Activated CD4-positive, alpha-beta T cell treated with anti-CD3 and anti-CD28 coated beads, Interleukin-2, amount 50 U/mL, for 4 hours (primary cell): ENCODE measurements around the gene MYLK2.
"Not testable (repeated sequence)": the region's sequence is repeated elsewhere in the genome, so short reads cannot be mapped to it uniquely, and the experiment has no call there.

Source experiments
- DNase-seq, 2 experiments: peaks; one replicate each; pipeline ENCODE4 v3.0.0-alpha.2; 2020

MYLK2 gene

GRCh38 chr20:31819083-31819784 lies at the start of gene MYLK2:
Gene MYLK2 (plus strand): TSS chr20:31819356. CDS start chr20:31819581, 225 bp downstream.
- DNase-seq: no peak

- no peak for DNase-seq
These were observed 49.5 kb upstream of the MYLK2 start for GRCh38 chr20:31769681-31770080.

- no peak for DNase-seq
These were observed 48.9 kb upstream of the MYLK2 start for GRCh38 chr20:31770243-31770642.

GRCh38 chr20:31774408-31774807 lies 44.7 kb upstream of the MYLK2 start:
- DNase-seq: no peak

- no peak for DNase-seq
These were observed 38.3 kb upstream of the MYLK2 start for GRCh38 chr20:31780839-31781238.

GRCh38 chr20:31781945-31782344 lies 37.2 kb upstream of the MYLK2 start:
- DNase-seq: no peak

- no peak for DNase-seq
These were observed 34.7 kb upstream of the MYLK2 start for GRCh38 chr20:31784354-31785044.

- DNase-seq: no peak
These were observed 34.1 kb upstream of the MYLK2 start for GRCh38 chr20:31785089-31785488.

GRCh38 chr20:31788578-31788977 lies 30.6 kb upstream of the MYLK2 start:
- DNase-seq: no peak

GRCh38 chr20:31790401-31790800 lies 28.8 kb upstream of the MYLK2 start:
- no peak for DNase-seq

GRCh38 chr20:31797364-31797763 lies 21.8 kb upstream of the MYLK2 start:
- DNase-seq: no peak

- DNase-seq: no peak
These were observed 17.6 kb upstream of the MYLK2 start for GRCh38 chr20:31801508-31801907.

GRCh38 chr20:31803552-31804291 lies 15.4 kb upstream of the MYLK2 start:
- no peak for DNase-seq

GRCh38 chr20:31806564-31807355 lies 12.4 kb upstream of the MYLK2 start:
- DNase-seq: no peak

- DNase-seq: no peak
These were observed 10.7 kb upstream of the MYLK2 start for GRCh38 chr20:31808481-31808880.

GRCh38 chr20:31809661-31810060 lies 9.5 kb upstream of the MYLK2 start:
- DNase-seq: no peak

GRCh38 chr20:31811198-31811597 lies 8.0 kb upstream of the MYLK2 start:
- DNase-seq: no peak

- no peak for DNase-seq
These were observed 7.1 kb upstream of the MYLK2 start for GRCh38 chr20:31811796-31812728.

GRCh38 chr20:31813611-31814010 lies 5.5 kb upstream of the MYLK2 start:
- DNase-seq: no peak

- DNase-seq: not testable (repeated sequence)
These were observed 5.0 kb upstream of the MYLK2 start for GRCh38 chr20:31814142-31814541.

GRCh38 chr20:31815408-31816188 lies 3.6 kb upstream of the MYLK2 start:
- no peak for DNase-seq
